ENCODE measurements around the gene TNFAIP2. TPM values are rescaled to one million over a fixed set of nuclear protein-coding genes. Genes with fewer than 3 reads are reported as not detected.

The TNFAIP2 gene
- total RNA-seq (2022; extraction: Qiagen RNA extraction), result 262 to 325 TPM (median 308 TPM) in 5 replicates

GRCh38 chr14:103122947-103123633 is at the start of gene TNFAIP2:
Gene TNFAIP2, plus strand, starts transcription at chr14:103123461. Its CDS starts 2,997 bp downstream, at chr14:103126458.

GRCh38 chr14:103084021-103084919 is 39.0 kb upstream of the TNFAIP2 start, which contains the start of gene LBHD2:
Gene LBHD2, plus strand, starts transcription at chr14:103084210. Its CDS starts 1,803 bp downstream, at chr14:103086013.

GRCh38 chr14:103094406-103095209 is 28.7 kb upstream of the TNFAIP2 start, which contains the start of gene EXOC3L4:
Gene EXOC3L4, plus strand, starts transcription at chr14:103094725. Its CDS starts 5,495 bp downstream, at chr14:103100220.

Other genes with a start within 250 kb of the TNFAIP2 start
- gene AMN, start 200.8 kb upstream of the TNFAIP2 start, total RNA-seq (2022; extraction: Qiagen RNA extraction), result 0.24 to 0.63 TPM (median 0.39 TPM) in 5 replicates
- 68.2 to 86.6 TPM (median 81.1 TPM) in 5 replicates for gene CDC42BPB, start 65.9 kb upstream of the TNFAIP2 start, total RNA-seq (2022; extraction: Qiagen RNA extraction)
- 0.21 to 0.56 TPM (median 0.26 TPM) in 4 of 5 replicates, not detected in the other for gene LBHD2, start 39.3 kb upstream of the TNFAIP2 start, total RNA-seq (2022; extraction: Qiagen RNA extraction)
- gene EXOC3L4, start 28.7 kb upstream of the TNFAIP2 start, total RNA-seq (2022; extraction: Qiagen RNA extraction), result 1.3 to 3.3 TPM (median 1.4 TPM) in 5 replicates
- 204 to 278 TPM (median 259 TPM) in 5 replicates for gene EIF5, start 210.8 kb downstream of the TNFAIP2 start, total RNA-seq (2022; extraction: Qiagen RNA extraction)